ENCODE results near the gene ADCK2.
A peak's percentile ranks its signal among the peaks of the same experiment; 100 is the strongest.
"Not testable (repeated sequence)": the region's sequence is repeated elsewhere in the genome, so short reads cannot be mapped to it uniquely, and the experiment has no call there.

The ADCK2 gene

GRCh38 chr7:140689199-140690152, 16.7 kb downstream of the ADCK2 start:
- Histone ChIP-seq H3K9ac (ENCODE audit: insufficient read length) (no peak overlapping the region), H3K36me3 (ENCODE audit: insufficient read depth, low read length) (no peaks in the 10 kb centered on the region; the same call in 1 of the 2 replicates), H3K9me3 (ENCODE audit: low read depth, low read length) (no peaks in the 10 kb centered on the region), H3K4me3 (no peak overlapping the region), H3K27ac (no peak overlapping the region)
- TF ChIP-seq EZH2 (IDR thresholded peaks at IDR 0.05) = no peak
- no peak for TF ChIP-seq FOXP2 (optimal IDR thresholded peaks at IDR 0.05; ENCODE audit: control extremely low read depth, extremely low read length, insufficient read depth)
- no peak for TF ChIP-seq POLR2AphosphoS5 (IDR thresholded peaks at IDR 0.05; ENCODE audit: borderline replicate concordance, low read depth, low read length)
- DNase-seq (ENCODE audit: low read depth, low spot score) = no peak

- Histone ChIP-seq H3K27ac (no peak overlapping the region), H3K4me3 (no peak overlapping the region)
- no peak for DNase-seq (ENCODE audit: low read depth, low spot score)
Measured at GRCh38 chr7:140691376-140692045, 18.8 kb downstream of the ADCK2 start.

GRCh38 chr7:140693849-140694248, 21.1 kb downstream of the ADCK2 start:
- H3K9ac ChIP-seq (ENCODE audit: insufficient read length); DNase-seq (ENCODE audit: low read depth, low spot score); H3K36me3 ChIP-seq (ENCODE audit: insufficient read depth, low read length); H3K9me3 ChIP-seq (ENCODE audit: low read depth, low read length); H3K27ac ChIP-seq; H3K4me3 ChIP-seq: not testable (repeated sequence)

More at GRCh38 chr7:140691376-140692045, 18.8 kb downstream of the ADCK2 start:
- Histone ChIP-seq H3K9ac (ENCODE audit: insufficient read length) (no peak overlapping the region), H3K9me3 (ENCODE audit: low read depth, low read length) (no peaks in the 10 kb centered on the region), H3K36me3 (ENCODE audit: insufficient read depth, low read length) (no peaks in the 10 kb centered on the region; the same call in 1 of the 2 replicates)
- no peak for TF ChIP-seq EZH2 (IDR thresholded peaks at IDR 0.05)
- no peak for TF ChIP-seq FOXP2 (optimal IDR thresholded peaks at IDR 0.05; ENCODE audit: control extremely low read depth, extremely low read length, insufficient read depth)
- TF ChIP-seq POLR2AphosphoS5 (IDR thresholded peaks at IDR 0.05; ENCODE audit: borderline replicate concordance, low read depth, low read length) = no peak

GRCh38 chr7:140694592-140694991, 21.8 kb downstream of the ADCK2 start:
- TF ChIP-seq EZH2 (IDR thresholded peaks at IDR 0.05) (no peak), POLR2AphosphoS5 (IDR thresholded peaks at IDR 0.05; ENCODE audit: borderline replicate concordance, low read depth, low read length) (no peak), FOXP2 (optimal IDR thresholded peaks at IDR 0.05; ENCODE audit: control extremely low read depth, extremely low read length, insufficient read depth) (no peak)
- no peaks in the 10 kb centered on the region; the same call in 1 of the 2 replicates for H3K36me3 ChIP-seq (ENCODE audit: insufficient read depth, low read length)
- no peak overlapping the region for H3K4me3 ChIP-seq
- H3K27ac ChIP-seq = no peak overlapping the region
- DNase-seq (ENCODE audit: low read depth, low spot score) = no peak
- H3K9ac ChIP-seq (ENCODE audit: insufficient read length) = no peak overlapping the region
- no peaks in the 10 kb centered on the region for H3K9me3 ChIP-seq (ENCODE audit: low read depth, low read length)

- no peak for TF ChIP-seq FOXP2 (optimal IDR thresholded peaks at IDR 0.05; ENCODE audit: control extremely low read depth, extremely low read length, insufficient read depth)
- TF ChIP-seq EZH2 (IDR thresholded peaks at IDR 0.05) = no peak
- no peak for TF ChIP-seq POLR2AphosphoS5 (IDR thresholded peaks at IDR 0.05; ENCODE audit: borderline replicate concordance, low read depth, low read length)
- no peak overlapping the region for H3K27ac ChIP-seq
- no peak overlapping the region for H3K9ac ChIP-seq (ENCODE audit: insufficient read length)
- no peak for DNase-seq (ENCODE audit: low read depth, low spot score)
- no peaks in the 10 kb centered on the region for H3K9me3 ChIP-seq (ENCODE audit: low read depth, low read length)
- no peaks in the 10 kb centered on the region; the same call in 1 of the 2 replicates for H3K36me3 ChIP-seq (ENCODE audit: insufficient read depth, low read length)
- no peak overlapping the region for H3K4me3 ChIP-seq
Measured at GRCh38 chr7:140695381-140695780, 22.6 kb downstream of the ADCK2 start.

GRCh38 chr7:140696024-140696679, 23.4 kb downstream of the ADCK2 start:
- Histone ChIP-seq H3K4me3 (peak overlapping the region; percentile 94), H3K9me3 (ENCODE audit: low read depth, low read length) (no peaks in the 10 kb centered on the region), H3K27ac (no peak overlapping the region), H3K36me3 (ENCODE audit: insufficient read depth, low read length) (no peaks in the 10 kb centered on the region; the same call in 1 of the 2 replicates), H3K9ac (ENCODE audit: insufficient read length) (peak overlapping the region; percentile 76)
- DNase-seq (ENCODE audit: low read depth, low spot score) = peak; percentile 8
- TF ChIP-seq POLR2AphosphoS5 (IDR thresholded peaks at IDR 0.05; ENCODE audit: borderline replicate concordance, low read depth, low read length) (no peak), EZH2 (IDR thresholded peaks at IDR 0.05) (no peak), FOXP2 (optimal IDR thresholded peaks at IDR 0.05; ENCODE audit: control extremely low read depth, extremely low read length, insufficient read depth) (no peak)

GRCh38 chr7:140696680-140697446, 24.1 kb downstream of the ADCK2 start, which contains the start of gene NDUFB2:
Gene NDUFB2 (plus strand): TSS chr7:140696708. CDS start chr7:140696745, 37 bp downstream.
- DNase-seq (ENCODE audit: low read depth, low spot score) = peak; percentile 10
- peak within 1 kb of the TSS; percentile 68; the same call in 1 of the 2 replicates for H3K27ac ChIP-seq

More at GRCh38 chr7:140696680-140697446, 24.1 kb downstream of the ADCK2 start, which contains the start of gene NDUFB2:
- peak within 1 kb of the TSS; percentile 76 for H3K9ac ChIP-seq (ENCODE audit: insufficient read length)
- H3K36me3 ChIP-seq (ENCODE audit: insufficient read depth, low read length) = no peaks in the 10 kb centered on the region; the same call in 1 of the 2 replicates
- H3K9me3 ChIP-seq (ENCODE audit: low read depth, low read length) = no peaks in the 10 kb centered on the region
- TF ChIP-seq FOXP2 (optimal IDR thresholded peaks at IDR 0.05; ENCODE audit: control extremely low read depth, extremely low read length, insufficient read depth) (no peak), EZH2 (IDR thresholded peaks at IDR 0.05) (no peak), POLR2AphosphoS5 (IDR thresholded peaks at IDR 0.05; ENCODE audit: borderline replicate concordance, low read depth, low read length) (peak; percentile 93)
- peak within 1 kb of the TSS; percentile 94 for H3K4me3 ChIP-seq
